Bronchial epithelial cell (primary cell): ENCODE results near the gene ZNF496. TPM values are rescaled to one million over a fixed set of nuclear protein-coding genes. Genes with fewer than 3 reads are reported as not detected.

ENCODE experiments used
- DNase-seq: peaks from one replicate; pipeline ENCODE4 v3.0.0-alpha.2; 2010; ENCODE audit warnings: low read depth
- FAIRE-seq: peaks from 2 replicates; lab custom pipeline; 2011; peaks lifted over from hg19 to GRCh38; lab: Jason Lieb, UNC
- H3K27me3 ChIP-seq: 2 replicates; pipeline ENCODE4 v1.5.1; 2011; ENCODE audit warnings: low read length; ENCODE audit not compliant: control insufficient read depth, insufficient read depth
- H3K36me3 ChIP-seq: 2 replicates; pipeline ENCODE4 v1.5.1; 2011; ENCODE audit warnings: low read length; ENCODE audit not compliant: control insufficient read depth, insufficient read depth
- H3K4me3 ChIP-seq: 2 replicates; pipeline ENCODE4 v1.5.1; 2011; ENCODE audit warnings: mild to moderate bottlenecking, low read depth, low read length, control low read depth
- CTCF ChIP-seq: IDR thresholded peaks from 2 replicates; pipeline ENCODE4 v1.5.1; 2011; ENCODE audit warnings: mild to moderate bottlenecking, moderate library complexity, low read length, control low read depth, inconsistent platforms; ENCODE audit not compliant: insufficient read depth, severe bottlenecking
- total RNA-seq: library from RNA; depleted of rRNA; stranded (reverse); fragments of >200 nt; gene quantifications from 2 replicates; pipeline ENCODE4 v1.2.1, GENCODE V29; 2014

Gene ZNF496
- total RNA-seq, 1 donor from 2014 or later, result 9.5 TPM

GRCh38 chr1:247326411-247327130 lies 5.1 kb downstream of the ZNF496 start:
- TF ChIP-seq CTCF, result no peak
- H3K27me3 ChIP-seq, result no peaks in the 10 kb centered on the region
- FAIRE-seq (no peak), DNase-seq (no peak)
- H3K36me3 ChIP-seq, result peaks cover 13% of the 10 kb centered on the region
- no peak overlapping the region for H3K4me3 ChIP-seq

GRCh38 chr1:247324923-247325322 lies 6.7 kb downstream of the ZNF496 start:
- Histone ChIP-seq H3K36me3 (peaks cover 15% of the 10 kb centered on the region), H3K4me3 (no peak overlapping the region), H3K27me3 (no peaks in the 10 kb centered on the region)
- DNase-seq (no peak), FAIRE-seq (no peak)
- no peak for TF ChIP-seq CTCF

- no peak for TF ChIP-seq CTCF
- no peak for DNase-seq
- Histone ChIP-seq H3K27me3 (no peaks in the 10 kb centered on the region), H3K36me3 (peaks cover 11% of the 10 kb centered on the region), H3K4me3 (no peak overlapping the region)
- no peak for FAIRE-seq
These were observed 7.4 kb downstream of the ZNF496 start for GRCh38 chr1:247324204-247324787.

GRCh38 chr1:247322849-247323586 lies 8.6 kb downstream of the ZNF496 start:
- Histone ChIP-seq H3K4me3 (no peak overlapping the region), H3K27me3 (no peaks in the 10 kb centered on the region), H3K36me3 (peaks cover 8% of the 10 kb centered on the region)
- no peak for FAIRE-seq
- no peak for TF ChIP-seq CTCF
- no peak for DNase-seq

- peaks cover 8% of the 10 kb centered on the region for H3K36me3 ChIP-seq
- no peaks in the 10 kb centered on the region for H3K27me3 ChIP-seq
- H3K4me3 ChIP-seq, result no peak overlapping the region
- DNase-seq (no peak), FAIRE-seq (no peak)
- TF ChIP-seq CTCF, result no peak
These were observed 9.2 kb downstream of the ZNF496 start for GRCh38 chr1:247322442-247322841.
